SK-N-SH (cell line): Measurements from ENCODE around the gene DECR2. TPM values are rescaled to one million over a fixed set of nuclear protein-coding genes. Genes with fewer than 3 reads are reported as not detected.
"Not testable (repeated sequence)": the region's sequence is repeated elsewhere in the genome, so short reads cannot be mapped to it uniquely, and the experiment has no call there.

Source experiments
- CTCF ChIA-PET: fragments of 300-600, 350-600 bp; formaldehyde crosslinking; extraction: SDS; loops from one replicate; lab custom pipeline; 2021; lab: Yijun Ruan, JAX
- POLR2A ChIA-PET: fragments of 350-600 bp; sonication (Branson Sonifier 250); formaldehyde crosslinking; extraction: SDS; loops from one replicate; lab custom pipeline; 2020; ENCODE audit warnings: antibody characterized with exemption, inconsistent platforms; lab: Yijun Ruan, JAX
- DNase-seq: peaks from one replicate; pipeline ENCODE4 v3.0.0; 2012
- H2AFZ ChIP-seq: fragments of 200-600 bp; sonication (generic); 2 replicates; pipeline ENCODE4 v1.8.1; 2016; ENCODE audit warnings: antibody characterized with exemption, mild to moderate bottlenecking, low read depth
- H3F3A ChIP-seq: fragments of 200-600 bp; sonication (generic); replicated peaks from 2 replicates; pipeline ENCODE3; 2016; ENCODE audit warnings: antibody characterized with exemption, mild to moderate bottlenecking; ENCODE audit not compliant: insufficient read depth
- H3K27ac ChIP-seq, 2 experiments: fragments of 200-500 bp in 1 of 2; fragments of 200-600 bp in 1 of 2; sonication (Bioruptor generic) in 1 of 2; sonication (generic), shearing (Covaris generic) in 1 of 2; 2 replicates each; pipeline versions ENCODE4 v1.5.1 to v1.6.1; 2014 to 2016; ENCODE audit warnings: low read depth in 2 of 2, inconsistent platforms in 1 of 2, low read length in 1 of 2, mild to moderate bottlenecking in 1 of 2, mixed read lengths in 1 of 2
- H3K27me3 ChIP-seq: fragments of 200-600 bp; sonication (generic), shearing (Covaris generic); 2 replicates; pipeline ENCODE4 v1.6.1; 2016; ENCODE audit warnings: mixed run types; ENCODE audit not compliant: insufficient read depth
- H3K36me3 ChIP-seq, 2 experiments: fragments of 200-500 bp in 1 of 2; fragments of 200-600 bp in 1 of 2; sonication (Bioruptor generic) in 1 of 2; sonication (generic) in 1 of 2; replicated peaks in 1 of 2; 2 replicates each; pipeline versions ENCODE3 to v1.5.1; 2014 to 2016; ENCODE audit warnings: low read length in 1 of 2, mild to moderate bottlenecking in 1 of 2; ENCODE audit not compliant: insufficient read depth in 2 of 2, control insufficient read depth in 1 of 2
- H3K4me1 ChIP-seq, 2 experiments: fragments of 200-500 bp in 1 of 2; fragments of 200-600 bp in 1 of 2; sonication (Bioruptor generic) in 1 of 2; sonication (generic), shearing (Covaris generic) in 1 of 2; 2 replicates each; pipeline versions ENCODE4 v1.5.1 to v1.6.1; 2014 to 2016; ENCODE audit warnings: low read depth in 1 of 2, low read length in 1 of 2, mixed run types in 1 of 2; ENCODE audit not compliant: insufficient read depth in 2 of 2, control insufficient read depth in 1 of 2
- H3K4me2 ChIP-seq: fragments of 200-600 bp; sonication (generic), shearing (Covaris generic); 2 replicates; pipeline ENCODE4 v1.6.1; 2017; ENCODE audit warnings: mixed run types
- H3K4me3 ChIP-seq, 2 experiments: fragments of 200-500 bp in 1 of 2; fragments of 200-600 bp in 1 of 2; sonication (Bioruptor generic) in 1 of 2; sonication (generic), shearing (Covaris generic) in 1 of 2; 2 replicates each; pipeline versions ENCODE4 v1.5.1 to v1.8.1; 2014 to 2016; ENCODE audit warnings: low read depth in 2 of 2, inconsistent platforms in 1 of 2, low read length in 1 of 2, mild to moderate bottlenecking in 1 of 2, mixed read lengths in 1 of 2, moderate library complexity in 1 of 2
- H3K79me2 ChIP-seq: fragments of 200-600 bp; sonication (generic); 2 replicates; pipeline ENCODE4 v1.8.1; 2017; ENCODE audit warnings: mild to moderate bottlenecking; ENCODE audit not compliant: insufficient read depth
- H3K9ac ChIP-seq: fragments of 200-600 bp; sonication (generic); 2 replicates; pipeline ENCODE4 v1.6.1; 2017; ENCODE audit warnings: mixed run types
- H3K9me2 ChIP-seq: fragments of 200-600 bp; sonication (generic); 2 replicates; pipeline ENCODE4 v1.6.1; 2017; ENCODE audit warnings: mixed run types
- H3K9me3 ChIP-seq: fragments of 200-600 bp; sonication (generic); 2 replicates; pipeline ENCODE4 v1.6.1; 2017; ENCODE audit warnings: mixed run types, mild to moderate bottlenecking, moderate library complexity
- H4K20me1 ChIP-seq: fragments of 200-600 bp; sonication (generic); 2 replicates; pipeline ENCODE4 v1.6.1; 2017; ENCODE audit warnings: mild to moderate bottlenecking, mixed run types; ENCODE audit not compliant: insufficient read depth
- CHD2 ChIP-seq: fragments of 150-350 bp; IDR thresholded peaks from 2 replicates; pipeline ENCODE4 v1.6.1; 2018; ENCODE audit warnings: low read length; ENCODE audit not compliant: partially characterized antibody
- CTCF ChIP-seq: fragments of 200-600 bp; sonication (generic); IDR thresholded peaks from 2 replicates; pipeline ENCODE4 v1.6.1; 2017; ENCODE audit warnings: antibody characterized with exemption, mild to moderate bottlenecking, moderate library complexity
- GABPA ChIP-seq: IDR thresholded peaks from 2 replicates; pipeline ENCODE4 v1.4.0; 2012; ENCODE audit warnings: low read depth, mild to moderate bottlenecking
- POLR2AphosphoS5 ChIP-seq: IDR thresholded peaks from 2 replicates; pipeline ENCODE4 v1.6.1; 2012; ENCODE audit warnings: low read depth, low read length
- RAD21 ChIP-seq: IDR thresholded peaks from 2 replicates; pipeline ENCODE4 v1.6.1; 2012; ENCODE audit warnings: mild to moderate bottlenecking, low read length
- RXRA ChIP-seq: IDR thresholded peaks from 2 replicates; pipeline ENCODE4 v1.4.0; 2012; ENCODE audit warnings: low read depth, mild to moderate bottlenecking, borderline replicate concordance
- TCF12 ChIP-seq: IDR thresholded peaks from 2 replicates; pipeline ENCODE4 v1.4.0; 2012
- TEAD4 ChIP-seq: IDR thresholded peaks from 2 replicates; pipeline ENCODE4 v1.4.0; 2012; ENCODE audit warnings: mild to moderate bottlenecking, borderline replicate concordance; ENCODE audit not compliant: insufficient read depth
- WGBS: methylation state at CpG from one replicate; pipeline ENCODE4 v1.1.6; 2017; ENCODE audit warnings: low lambda C conversion rate; 5-methylcytosine and 5-hydroxymethylcytosine counted together
- polyA plus RNA-seq, 3 experiments: library from polyadenylated mRNA; depleted of rRNA; stranded (reverse); fragments of >200 nt; gene quantifications; 2 replicates each; pipeline ENCODE4 v1.2.3, GENCODE V29; 2012

DECR2 gene
- polyA plus RNA-seq, 1 of the 3 experiments (the other 2 are of a cell fraction) = 53.0 TPM

GRCh38 chr16:386641-387156 is 15.0 kb upstream of the DECR2 start:
- peaks cover 4% of the 10 kb centered on the region for H3F3A ChIP-seq
- H4K20me1 ChIP-seq = no peaks in the 10 kb centered on the region
- no peak for DNase-seq
- no peak overlapping the region for H3K27ac ChIP-seq
- WGBS = 94% methylated on average over 19 of the region's 19 CpGs
- no peak overlapping the region for H3K4me3 ChIP-seq
- no peaks in the 10 kb centered on the region for H3K27me3 ChIP-seq
- no peak overlapping the region for H3K4me2 ChIP-seq
- peaks cover 0 to 5% of the 10 kb centered on the region in 2 experiments; a peak in 1 of 4 replicates for H3K4me1 ChIP-seq
- ChIA-PET CTCF (interaction anchor here (0.6 to 1.9 kb wide), 6 partner anchors 11 to 269 kb away, joined by 3 to 5 read pairs (median 4); no protein-coding TSS in a partner anchor), POLR2A (no interaction called here)
- no peaks in the 10 kb centered on the region for H3K9me3 ChIP-seq
- TF ChIP-seq TEAD4 (no peak), RAD21 (peak; percentile 45), CHD2 (no peak), POLR2AphosphoS5 (no peak), GABPA (no peak), CTCF (peak; percentile 35)
- H3K9ac ChIP-seq = no peak overlapping the region
- H2AFZ ChIP-seq = no peak overlapping the region
- no peaks in the 10 kb centered on the region for H3K9me2 ChIP-seq
- no peaks in the 10 kb centered on the region for H3K79me2 ChIP-seq
- no peaks in the 10 kb centered on the region for H3K36me3 ChIP-seq

DNA sequence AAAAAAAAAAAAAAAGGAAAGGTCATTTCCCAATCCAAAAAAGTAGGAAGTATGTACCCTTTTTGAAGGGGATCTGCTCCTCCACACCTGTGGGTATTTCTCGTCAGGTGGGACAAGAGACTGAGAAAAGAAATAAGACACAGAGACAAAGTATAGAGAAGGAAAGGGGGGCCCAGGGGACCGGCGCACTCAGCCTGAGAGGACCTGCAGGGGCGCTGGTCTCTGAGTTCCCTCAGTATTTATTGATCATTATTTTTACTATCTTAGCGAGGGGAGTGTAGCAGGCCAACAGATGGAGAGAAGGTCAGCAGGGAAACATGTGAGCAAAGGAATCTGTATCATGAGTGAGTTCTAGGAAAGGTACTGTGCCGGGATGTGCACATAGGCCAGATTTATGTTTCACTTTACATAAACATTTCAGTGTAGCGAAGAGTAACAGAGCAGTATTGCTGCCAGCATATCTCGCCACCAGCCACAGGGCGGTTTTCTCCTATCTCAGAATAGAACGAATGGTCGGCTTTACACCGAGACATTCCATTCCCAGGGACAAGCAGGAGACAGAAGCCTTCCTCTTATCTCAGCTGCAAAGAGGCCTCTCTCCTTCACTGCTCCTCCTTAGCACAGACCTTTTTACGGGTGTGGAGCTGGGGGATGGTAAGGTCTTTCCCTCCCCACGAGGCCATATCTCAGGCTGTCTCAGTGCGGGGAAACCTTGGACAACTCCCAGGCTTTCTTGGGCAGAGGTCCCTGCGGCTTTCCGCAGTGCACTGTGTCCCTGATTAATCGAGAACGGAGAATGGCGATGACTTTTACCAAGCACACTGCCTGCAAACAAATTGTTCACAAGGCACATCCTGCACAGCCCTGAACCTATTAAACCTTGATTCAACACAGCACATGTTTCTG is 13.7 kb upstream of the DECR2 start:
- H3K9me2 ChIP-seq, H3F3A ChIP-seq, DNase-seq, H3K4me1 ChIP-seq, H4K20me1 ChIP-seq, H3K27ac ChIP-seq, H3K36me3 ChIP-seq, H2AFZ ChIP-seq, POLR2A ChIA-PET, H3K4me2 ChIP-seq, H3K9me3 ChIP-seq, H3K27me3 ChIP-seq, H3K4me3 ChIP-seq, H3K9ac ChIP-seq, H3K79me2 ChIP-seq: not testable (repeated sequence)
- 90% methylated on average over 20 of the region's 20 CpGs for WGBS
- CTCF ChIA-PET = interaction anchor here (0.6 to 1.9 kb wide), 3 partner anchors 99 to 286 kb away, joined by 3 to 5 read pairs (median 4); no protein-coding TSS in a partner anchor

GRCh38 chr16:389352-389751 is 12.3 kb upstream of the DECR2 start:
- CTCF ChIA-PET = no interaction called here

More at GRCh38 chr16:389352-389751, 12.3 kb upstream of the DECR2 start:
- H3K9ac ChIP-seq = no peak overlapping the region
- no peaks in the 10 kb centered on the region for H3K9me3 ChIP-seq
- no peak overlapping the region for H3K4me2 ChIP-seq
- TF ChIP-seq TCF12 (no peak), RXRA (no peak), CTCF (no peak)
- H3K79me2 ChIP-seq = no peaks in the 10 kb centered on the region
- no peaks in the 10 kb centered on the region for H3K4me1 ChIP-seq
- H3K27me3 ChIP-seq = no peaks in the 10 kb centered on the region
- H3F3A ChIP-seq = peaks cover 4% of the 10 kb centered on the region
- no peaks in the 10 kb centered on the region for H3K36me3 ChIP-seq
- 77% methylated on average over 10 of the region's 10 CpGs for WGBS
- POLR2A ChIA-PET = no interaction called here
- H3K4me3 ChIP-seq = no peak overlapping the region
- DNase-seq = no peak
- no peak overlapping the region for H2AFZ ChIP-seq
- no peaks in the 10 kb centered on the region for H4K20me1 ChIP-seq
- no peak overlapping the region for H3K27ac ChIP-seq
- H3K9me2 ChIP-seq = no peaks in the 10 kb centered on the region
